Mesodermal cell (in vitro differentiated cells): ENCODE data around the gene ZNF521.

ENCODE experiments used
- H3K27ac ChIP-seq: 2 replicates; pipeline ENCODE4 v1.7.0; 2013; ENCODE audit warnings: mild to moderate bottlenecking, low read depth, low read length, moderate library complexity; ENCODE audit not compliant: severe bottlenecking
- H3K36me3 ChIP-seq: 2 replicates; pipeline ENCODE4 v1.7.1; 2013; ENCODE audit warnings: mild to moderate bottlenecking, low read length, moderate library complexity; ENCODE audit not compliant: control insufficient read depth, insufficient read depth
- H3K4me1 ChIP-seq: one replicate; pipeline ENCODE4 v1.7.1; 2013; ENCODE audit warnings: mild to moderate bottlenecking, low read length; ENCODE audit not compliant: insufficient read depth, control insufficient read depth, poor library complexity, severe bottlenecking
- H3K4me3 ChIP-seq: 2 replicates; pipeline ENCODE4 v1.7.0; 2013; ENCODE audit warnings: low read length, control low read depth, mild to moderate bottlenecking; ENCODE audit not compliant: insufficient read depth, poor library complexity, severe bottlenecking; ENCODE audit errors: extremely low read depth
- H3K9me3 ChIP-seq: 2 replicates; pipeline ENCODE4 v1.7.1; 2013; ENCODE audit warnings: mild to moderate bottlenecking, low read length, moderate library complexity; ENCODE audit not compliant: control insufficient read depth
- WGBS, 2 experiments: methylation state at CpG; one replicate each; pipeline ENCODE4 v1.1.5; 2013; ENCODE audit warnings: missing lambda C conversion rate in 2 of 2; ENCODE audit not compliant: insufficient coverage in 2 of 2; 5-methylcytosine and 5-hydroxymethylcytosine counted together

Gene ZNF521

GRCh38 chr18:25251068-25251467 is 100.9 kb downstream of the ZNF521 start:
- Histone ChIP-seq H3K9me3 (no peaks in the 10 kb centered on the region), H3K36me3 (no peaks in the 10 kb centered on the region), H3K4me1 (peaks cover 10% of the 10 kb centered on the region), H3K27ac (no peak overlapping the region), H3K4me3 (no peak overlapping the region)
- 95 to 100% methylated on average over 3 of the region's 4 CpGs for WGBS, 2 experiments

DNA sequence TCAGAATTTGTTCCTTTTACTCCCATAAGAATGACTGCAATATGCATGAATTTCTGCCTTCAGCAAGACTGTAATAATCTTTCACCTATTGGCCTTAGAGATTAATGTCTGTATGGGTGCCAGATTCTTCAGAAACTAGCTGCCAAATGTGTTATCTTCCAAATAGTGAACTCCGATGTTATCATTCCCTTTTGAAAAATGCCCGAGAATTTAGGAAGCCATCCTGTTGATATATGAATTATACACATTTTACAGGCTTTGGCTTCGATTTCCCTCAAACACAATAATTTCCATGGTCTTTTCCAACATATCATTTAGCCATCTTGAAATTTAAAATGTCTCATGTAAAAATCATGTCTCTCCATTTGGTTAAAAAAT is 101.5 kb downstream of the ZNF521 start:
- WGBS, 2 experiments, result 100% methylated on average over 1 of the region's 3 CpGs; no CpG with 5 or more reads in 1 of the 2 experiments
- H3K4me1 ChIP-seq, result peaks cover 10% of the 10 kb centered on the region
- H3K4me3 ChIP-seq, result no peak overlapping the region
- no peak overlapping the region for H3K27ac ChIP-seq
- no peaks in the 10 kb centered on the region for H3K9me3 ChIP-seq
- no peaks in the 10 kb centered on the region for H3K36me3 ChIP-seq

DNA sequence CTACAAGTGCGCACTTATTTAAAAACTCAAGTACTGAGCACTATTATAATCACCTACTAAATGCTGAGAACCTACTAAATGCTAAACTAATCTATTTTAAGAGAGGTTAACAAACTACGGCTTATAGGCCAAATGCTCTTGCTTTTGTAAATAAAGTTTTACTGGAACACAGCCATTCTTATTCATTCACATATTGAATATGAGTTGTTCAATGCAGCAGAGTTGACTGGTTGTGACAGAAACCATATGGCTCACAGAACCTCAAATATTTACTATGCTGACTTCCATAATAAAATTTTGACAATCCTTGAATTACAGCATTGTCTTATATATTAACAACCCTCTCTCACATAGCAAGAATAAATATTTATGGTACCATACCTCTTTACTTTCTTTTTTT is 103.2 kb downstream of the ZNF521 start:
- Histone ChIP-seq H3K9me3 (no peaks in the 10 kb centered on the region), H3K4me3 (no peak overlapping the region), H3K4me1 (peaks cover 17% of the 10 kb centered on the region), H3K27ac (no peak overlapping the region), H3K36me3 (no peaks in the 10 kb centered on the region)
- no CpG with 5 or more reads among the region's 2 CpGs for WGBS, 2 experiments

- peaks cover 14% of the 10 kb centered on the region for H3K4me1 ChIP-seq
- H3K4me3 ChIP-seq, result no peak overlapping the region
- no peaks in the 10 kb centered on the region for H3K9me3 ChIP-seq
- H3K27ac ChIP-seq, result no peak overlapping the region
- no peaks in the 10 kb centered on the region for H3K36me3 ChIP-seq
Observed at GRCh38 chr18:25247725-25248124, 104.2 kb downstream of the ZNF521 start.

DNA sequence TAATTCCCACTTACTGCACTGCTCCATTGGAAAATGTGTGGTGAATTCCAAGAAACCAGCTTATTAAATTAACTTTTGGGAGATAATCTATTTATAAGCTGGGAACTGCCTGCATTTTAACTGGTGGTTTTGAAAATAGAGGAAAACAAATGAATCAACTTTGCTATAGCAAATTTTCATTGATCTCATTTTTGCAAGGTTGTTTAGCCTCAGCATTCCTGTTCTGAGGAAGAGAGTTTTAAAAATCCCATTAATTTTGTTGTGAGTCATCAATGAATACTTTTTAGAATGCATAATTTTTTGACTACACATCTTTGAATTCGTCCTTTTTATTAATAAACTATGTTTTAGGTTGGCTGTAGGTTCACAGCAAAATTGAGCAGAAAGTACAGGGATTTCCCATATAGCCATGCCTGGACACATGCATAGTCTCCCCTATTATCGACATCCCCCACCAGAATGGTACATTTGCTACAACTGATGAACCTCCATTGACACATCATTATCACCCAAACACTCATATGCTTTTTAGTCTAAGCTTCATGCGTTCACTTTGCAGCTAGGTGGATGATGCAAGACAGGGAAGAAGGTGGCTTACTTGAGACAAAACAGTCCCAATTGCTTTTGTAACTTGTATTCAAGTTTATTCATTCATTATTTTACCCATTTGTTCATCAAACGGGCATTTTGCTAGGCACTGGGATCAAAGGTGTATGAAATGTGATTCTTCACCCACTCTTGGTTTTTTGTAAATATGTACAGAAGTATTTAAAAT is 106.9 kb downstream of the ZNF521 start:
- H3K9me3 ChIP-seq, result no peaks in the 10 kb centered on the region

GRCh38 chr18:25244170-25244569 is 107.8 kb downstream of the ZNF521 start:
- Histone ChIP-seq H3K9me3 (no peaks in the 10 kb centered on the region), H3K4me3 (no peak overlapping the region), H3K36me3 (no peaks in the 10 kb centered on the region), H3K4me1 (peaks cover 25% of the 10 kb centered on the region), H3K27ac (peak overlapping the region; percentile 65)

More for the DNA sequence above, 106.9 kb downstream of the ZNF521 start:
- H3K4me1 ChIP-seq, result peaks cover 15% of the 10 kb centered on the region
- H3K4me3 ChIP-seq, result no peak overlapping the region
- H3K36me3 ChIP-seq, result no peaks in the 10 kb centered on the region
- 100% methylated on average over 1 of the region's 4 CpGs; no CpG with 5 or more reads in 1 of the 2 experiments for WGBS, 2 experiments
- H3K27ac ChIP-seq, result no peak overlapping the region

DNA sequence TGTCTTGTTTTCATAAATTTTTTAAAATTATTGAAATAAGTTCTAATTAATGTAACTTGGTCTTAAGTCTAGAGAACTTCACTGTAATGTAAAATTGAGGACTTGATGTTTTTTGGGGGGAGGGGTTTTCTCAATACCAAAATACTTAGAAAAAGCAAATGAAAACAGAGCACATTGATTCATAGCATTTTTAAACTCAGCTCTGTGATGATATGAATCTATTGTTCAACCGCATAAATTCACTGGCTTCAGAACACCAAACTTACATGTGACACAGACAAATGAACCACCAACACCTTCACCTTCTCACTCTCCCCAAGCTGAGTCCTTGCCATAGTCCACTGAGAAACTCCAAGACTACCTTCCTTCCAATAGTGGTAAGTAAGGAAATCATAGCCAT is 108.2 kb downstream of the ZNF521 start:
- H3K9me3 ChIP-seq, result no peaks in the 10 kb centered on the region
- H3K36me3 ChIP-seq, result no peaks in the 10 kb centered on the region
- H3K4me1 ChIP-seq, result peaks cover 29% of the 10 kb centered on the region
- no peak overlapping the region for H3K4me3 ChIP-seq
- 100% methylated on average over 1 of the region's 1 CpG; no CpG with 5 or more reads in 1 of the 2 experiments for WGBS, 2 experiments
- no peak overlapping the region for H3K27ac ChIP-seq

DNA sequence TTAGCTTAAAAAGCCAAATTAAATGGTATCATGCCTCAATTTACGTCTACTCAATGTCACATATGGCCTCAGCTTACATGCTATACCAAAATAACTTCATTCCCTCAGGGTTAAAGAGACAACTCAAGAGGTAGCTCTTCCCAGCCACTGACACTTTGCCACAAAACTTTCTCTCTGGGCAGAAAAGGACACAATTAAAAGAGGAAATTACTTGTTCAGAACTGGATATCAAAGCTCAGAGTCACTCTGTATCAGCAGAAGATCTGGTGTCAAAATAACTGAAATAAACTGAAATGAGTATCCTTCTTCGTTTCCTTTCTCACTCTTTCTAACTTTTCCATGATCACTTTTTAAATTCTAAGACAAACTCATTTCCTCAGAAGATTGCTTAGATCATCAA is 108.7 kb downstream of the ZNF521 start:
- 100% methylated on average over 1 to 2 of the region's 2 CpGs for WGBS, 2 experiments
- Histone ChIP-seq H3K4me3 (no peak overlapping the region), H3K27ac (no peak overlapping the region), H3K9me3 (no peaks in the 10 kb centered on the region), H3K4me1 (peaks cover 33% of the 10 kb centered on the region), H3K36me3 (no peaks in the 10 kb centered on the region)

DNA sequence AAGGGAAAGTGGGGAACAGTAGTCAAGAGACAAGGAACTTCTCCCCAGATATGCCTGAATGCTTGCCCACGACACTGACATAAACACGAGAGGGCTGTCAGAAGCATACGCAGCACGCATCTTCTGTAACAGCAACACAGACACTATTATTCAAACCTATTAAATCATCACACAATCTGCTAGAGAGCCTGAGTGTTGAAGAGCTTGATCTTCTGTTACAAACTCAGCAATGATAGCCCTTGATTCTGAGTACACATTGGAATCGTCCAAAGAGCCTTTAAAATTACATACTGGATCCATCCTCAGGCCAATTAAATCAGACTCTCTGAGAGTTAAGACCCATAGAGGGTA is 111.6 kb downstream of the ZNF521 start:
- peak overlapping the region; percentile 64 for H3K27ac ChIP-seq
- H3K4me3 ChIP-seq, result no peak overlapping the region
- WGBS, 2 experiments, result 92 to 93% methylated on average over 4 to 5 of the region's 5 CpGs

DNA sequence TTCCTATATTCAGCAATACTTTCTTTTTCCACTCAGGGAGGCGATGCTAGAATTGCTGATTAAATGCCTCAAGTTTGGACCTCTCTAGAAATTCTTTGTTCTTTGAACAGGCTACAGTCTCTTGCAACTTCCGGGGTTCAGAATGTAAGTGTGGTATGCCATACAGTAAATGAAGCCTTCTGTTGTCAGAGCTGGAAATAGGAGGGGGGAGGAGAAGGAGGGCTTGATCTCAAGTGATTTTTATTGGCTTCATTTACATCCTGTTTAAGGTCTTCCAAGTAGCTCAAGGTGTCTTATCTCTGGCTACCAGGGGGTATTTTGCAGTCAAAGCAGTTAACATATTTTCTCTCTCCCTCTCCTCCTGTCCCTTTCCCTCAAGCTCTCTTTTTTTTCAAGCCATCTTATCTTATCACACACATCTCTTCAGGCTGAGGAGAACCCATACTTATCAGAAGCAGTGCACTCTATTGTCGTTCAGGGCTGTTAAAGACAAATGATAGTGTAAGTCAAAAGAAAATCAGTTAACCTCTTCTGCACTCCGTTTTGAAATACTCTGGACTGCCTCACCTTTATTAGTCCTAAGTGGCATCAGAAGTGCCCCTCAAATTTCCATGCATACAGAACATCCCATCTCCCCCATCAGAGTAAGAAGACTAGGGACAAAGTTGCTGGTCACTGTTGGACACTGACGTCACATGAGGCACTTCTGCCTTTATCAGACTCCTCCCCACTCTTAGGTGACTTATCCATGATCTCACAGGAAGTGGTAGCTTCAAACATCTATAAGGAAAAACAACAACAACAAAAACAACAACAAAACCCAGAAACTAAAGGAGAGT is 112.2 kb downstream of the ZNF521 start:
- H3K9me3 ChIP-seq, result no peaks in the 10 kb centered on the region
- H3K4me1 ChIP-seq, result peaks cover 39% of the 10 kb centered on the region
- peak overlapping the region; percentile 64 for H3K27ac ChIP-seq
- H3K36me3 ChIP-seq, result no peaks in the 10 kb centered on the region
- no peak overlapping the region for H3K4me3 ChIP-seq
- WGBS, 2 experiments, result 41 to 100% methylated on average over 1 to 2 of the region's 5 CpGs

More for the DNA sequence above, 111.6 kb downstream of the ZNF521 start:
- no peaks in the 10 kb centered on the region for H3K36me3 ChIP-seq
- H3K9me3 ChIP-seq, result no peaks in the 10 kb centered on the region
- H3K4me1 ChIP-seq, result peaks cover 35% of the 10 kb centered on the region

DNA sequence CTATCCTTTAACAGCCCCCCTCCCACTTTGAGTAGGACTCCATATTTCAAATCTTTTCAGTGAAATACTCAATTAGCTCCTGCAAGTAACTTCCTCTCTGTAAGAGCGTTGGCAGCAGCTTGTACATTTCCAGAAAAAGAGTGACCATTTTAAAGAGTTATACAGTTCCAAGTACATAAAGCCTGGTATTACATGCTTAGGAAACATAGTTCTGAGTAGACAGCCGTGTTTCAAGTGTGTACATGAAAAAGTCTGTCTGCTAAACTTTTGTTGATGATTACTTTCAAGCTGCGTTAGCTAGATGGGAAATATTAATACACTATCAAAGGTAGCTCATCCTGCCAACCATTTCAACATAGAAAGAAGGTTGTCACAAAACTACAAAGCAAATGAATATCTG is 112.8 kb downstream of the ZNF521 start:
- Histone ChIP-seq H3K4me1 (peaks cover 34% of the 10 kb centered on the region), H3K27ac (peak overlapping the region; percentile 64), H3K4me3 (no peak overlapping the region), H3K9me3 (no peaks in the 10 kb centered on the region), H3K36me3 (no peaks in the 10 kb centered on the region)
- 78% methylated on average over 1 of the region's 3 CpGs; no CpG with 5 or more reads in 1 of the 2 experiments for WGBS, 2 experiments
